B cell (primary cell): ENCODE results near the gene NR6A1.

ENCODE experiments used
- CTCF ChIP-seq: fragments of 200-600 bp; IDR thresholded peaks from one replicate; pipeline ENCODE4 v1.8.0; 2022; ENCODE audit warnings: antibody characterized with exemption, mild to moderate bottlenecking
- EZH2 ChIP-seq: IDR thresholded peaks from 2 replicates; pipeline ENCODE4 v1.6.1; 2012; ENCODE audit warnings: borderline replicate concordance, low read depth, mild to moderate bottlenecking, moderate library complexity, low read length; ENCODE audit not compliant: insufficient read depth, poor library complexity, severe bottlenecking

DNA sequence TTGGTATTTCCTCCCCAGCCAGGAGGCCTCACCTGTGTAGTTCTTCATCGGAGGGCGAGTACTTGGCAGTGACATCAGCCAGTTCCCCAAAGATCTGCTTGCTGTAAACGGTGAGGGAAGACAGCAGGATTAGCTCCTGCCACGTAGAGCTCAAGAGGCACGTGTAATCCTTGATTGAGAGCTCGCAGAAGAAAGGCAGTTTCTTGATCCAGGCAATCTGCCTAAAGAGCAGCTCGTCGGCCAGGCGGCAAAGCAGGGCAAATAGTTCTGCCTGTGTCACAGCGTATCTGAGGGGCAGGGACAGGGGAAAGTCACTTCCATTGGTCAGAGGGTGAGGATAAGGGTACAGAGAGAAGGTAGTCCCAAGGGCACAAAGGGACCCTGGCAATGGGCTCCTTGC is 235.3 kb downstream of the NR6A1 start:
- TF ChIP-seq EZH2 (no peak), CTCF (no peak)
